Endometrial microvascular endothelial cells (primary cell): ENCODE measurements around the gene PLS3. TPM values are rescaled to one million over a fixed set of nuclear protein-coding genes. Genes with fewer than 3 reads are reported as not detected.

ENCODE experiments used
- in situ Hi-C: cut with HindIII; loops from 2 replicates; pipeline ENCODE4 v1.10.0; 2017; ENCODE audit warnings: low sequenced_read_pairs, low pct_unique_long_range_greater_than_20kb; ENCODE audit errors: inconsistent ontology term
- total RNA-seq: library from RNA; depleted of rRNA; stranded (reverse); fragments of >200 nt; gene quantifications from one replicate; pipeline ENCODE4 v1.2.3, GENCODE V29; 2015; ENCODE audit errors: inconsistent ontology term

Gene PLS3
- total RNA-seq, 1 donor from 2014 or later: 385 TPM

DNA sequence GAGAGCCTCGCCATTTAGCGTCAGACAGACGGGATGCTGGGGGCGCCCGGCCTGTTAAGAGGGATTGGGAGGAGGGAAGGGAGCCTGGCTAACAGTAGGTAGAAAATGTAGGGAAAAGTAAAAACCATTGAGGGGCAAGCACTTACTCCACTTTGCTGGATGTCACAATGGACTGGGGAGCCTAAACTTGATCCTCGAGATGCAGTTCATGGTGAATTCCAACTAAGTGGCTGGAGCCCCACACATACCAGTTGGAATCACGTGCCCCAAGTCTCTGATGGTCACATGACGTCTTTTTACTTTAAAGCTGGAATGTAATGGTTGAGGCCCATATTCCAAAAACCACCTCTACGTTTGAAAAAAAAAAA is 1.5 kb downstream of the PLS3 start:
- in situ Hi-C loops: loop anchor here (10.0 kb wide), 1 partner anchor 228 kb away; no protein-coding TSS in a partner anchor

DNA sequence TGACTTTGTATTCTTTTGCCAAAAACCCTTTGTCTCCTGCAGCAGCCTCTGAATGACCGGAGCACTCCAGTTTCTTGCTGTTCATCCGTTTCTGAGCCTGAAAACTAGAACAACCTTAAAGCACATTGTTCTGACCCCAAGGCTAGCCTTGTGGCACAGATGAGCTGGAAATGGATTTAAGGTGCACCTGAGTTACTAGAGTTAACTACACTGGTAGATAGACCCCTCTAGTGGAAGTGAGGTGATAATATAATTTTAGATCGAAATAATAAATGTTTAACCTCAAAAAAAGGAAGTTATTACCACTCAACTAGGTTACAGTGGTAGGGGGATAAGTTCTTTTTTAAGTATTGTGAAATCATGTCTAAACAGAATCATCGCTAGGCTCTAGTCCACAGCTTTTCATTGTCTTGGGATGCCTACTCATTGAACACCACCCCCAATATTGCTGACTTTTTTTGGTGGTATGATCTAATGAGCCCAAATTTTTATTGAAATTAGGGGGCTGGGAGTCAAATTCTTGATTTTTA is 2.7 kb downstream of the PLS3 start:
- in situ Hi-C loops: loop anchor here (10.0 kb wide), 1 partner anchor 229 kb away; no protein-coding TSS in a partner anchor

DNA sequence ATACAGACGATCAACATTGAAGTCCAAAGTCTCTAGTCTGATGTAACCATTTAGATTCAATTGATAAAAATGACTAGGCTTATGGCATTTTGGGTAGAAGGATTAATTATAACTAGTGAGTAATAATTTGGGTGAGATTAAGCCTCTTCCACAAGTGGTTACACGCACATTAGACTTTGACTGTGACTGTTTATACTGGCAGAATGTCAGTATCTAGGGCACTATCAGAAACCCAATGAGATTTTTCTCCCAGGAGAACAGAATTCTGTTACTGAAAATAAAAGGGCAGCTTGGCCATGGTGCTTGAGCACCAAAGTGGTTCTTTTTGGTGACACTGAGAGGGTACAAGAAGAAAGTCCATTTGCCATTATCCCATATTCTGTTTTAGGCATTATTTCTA is 3.3 kb downstream of the PLS3 start:
- in situ Hi-C loops: loop anchor here (10.0 kb wide), 1 partner anchor 229 kb away; no protein-coding TSS in a partner anchor

- in situ Hi-C loops: loop anchor here (10.0 kb wide), 1 partner anchor 231 kb away; no protein-coding TSS in a partner anchor
Observed at GRCh38 chrX:115565888-115566287, 4.9 kb downstream of the PLS3 start.

DNA sequence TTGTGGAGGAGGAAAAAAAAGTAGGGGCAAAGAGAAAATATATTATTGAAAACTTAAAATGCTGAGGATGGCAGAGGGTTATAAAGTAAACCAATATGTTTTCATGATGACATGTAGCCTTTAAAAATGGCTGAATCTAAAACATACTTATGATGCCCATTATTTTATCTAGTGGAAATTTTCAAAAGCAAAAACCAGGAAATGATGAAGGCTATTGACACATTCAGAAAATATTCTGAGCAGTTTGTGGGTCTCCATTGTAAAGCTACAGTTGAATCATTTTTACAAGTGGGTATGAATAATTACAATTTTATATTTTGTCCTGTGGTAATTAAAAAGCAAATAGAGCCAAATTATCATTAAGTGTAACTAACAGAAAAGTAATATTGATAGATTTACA is 10.7 kb downstream of the PLS3 start:
- in situ Hi-C loops: no loop called here

GRCh38 chrX:115573185-115573584 is 12.2 kb downstream of the PLS3 start:
- in situ Hi-C loops: no loop called here

- in situ Hi-C loops: no loop called here
Observed at GRCh38 chrX:115576676-115577075, 15.7 kb downstream of the PLS3 start.

- in situ Hi-C loops: no loop called here
Observed at GRCh38 chrX:115579327-115579726, 18.4 kb downstream of the PLS3 start.

DNA sequence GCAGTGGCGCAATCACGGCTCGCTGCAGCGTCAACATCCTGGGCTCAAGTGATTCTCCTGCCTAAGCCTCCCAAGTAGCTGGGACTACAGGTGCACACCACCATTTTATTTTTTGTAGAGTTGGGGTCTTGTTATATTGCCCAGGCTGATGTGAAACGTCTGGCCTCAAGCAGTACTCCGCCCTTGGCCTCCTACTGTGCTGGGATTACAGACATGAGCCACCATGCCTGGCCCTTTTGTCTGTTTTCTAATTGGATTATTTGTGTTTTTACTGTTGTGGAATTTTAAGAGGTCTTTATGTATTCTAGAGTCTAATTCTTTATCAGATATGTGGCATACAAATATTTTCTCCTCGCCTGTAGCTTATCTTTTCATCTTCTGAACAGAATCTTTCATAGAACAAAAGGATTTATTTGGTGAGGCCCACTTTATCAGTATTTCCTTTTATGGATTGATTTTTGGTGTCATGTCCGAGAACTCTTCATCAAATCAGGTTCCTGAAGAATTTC is 18.9 kb downstream of the PLS3 start:
- in situ Hi-C loops: no loop called here

DNA sequence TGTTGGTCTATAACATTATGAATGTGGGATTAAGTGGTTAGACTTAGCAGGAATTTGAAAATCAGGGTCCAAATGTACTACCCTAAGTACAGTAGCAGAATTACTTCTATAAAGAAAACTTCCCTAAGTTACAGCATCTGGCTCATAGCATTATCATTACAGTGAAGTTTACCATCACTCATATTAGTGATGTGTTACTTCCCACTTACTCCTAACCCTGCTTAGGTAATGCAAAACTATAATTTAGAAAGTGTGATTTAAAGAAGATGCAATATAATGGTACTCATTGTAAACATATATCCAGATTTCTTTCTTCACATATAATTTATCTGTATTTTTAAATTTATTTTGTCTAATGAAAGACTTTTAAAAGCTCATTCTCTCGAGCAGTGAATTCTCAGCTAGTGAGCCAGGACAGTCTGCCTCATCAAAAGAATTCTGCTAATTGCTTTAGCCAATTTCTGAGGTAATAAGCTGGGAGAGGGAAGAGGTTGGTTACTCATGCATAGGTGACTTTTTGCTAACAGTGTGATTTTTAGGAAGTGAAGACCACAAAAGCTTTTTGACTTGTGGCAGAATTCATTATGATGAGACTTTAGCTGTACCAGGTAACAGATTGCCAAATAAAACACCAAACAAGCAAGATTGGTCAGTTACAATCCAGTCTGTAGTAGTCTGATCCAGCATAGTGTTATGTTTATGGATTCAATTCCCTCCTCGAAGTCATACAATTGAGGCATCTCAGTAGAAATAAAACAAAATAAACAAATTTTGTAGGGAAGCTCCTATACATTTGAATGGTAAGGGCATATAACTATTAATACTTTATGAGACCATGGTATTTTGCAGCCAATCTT is 21.0 kb downstream of the PLS3 start:
- in situ Hi-C loops: no loop called here

DNA sequence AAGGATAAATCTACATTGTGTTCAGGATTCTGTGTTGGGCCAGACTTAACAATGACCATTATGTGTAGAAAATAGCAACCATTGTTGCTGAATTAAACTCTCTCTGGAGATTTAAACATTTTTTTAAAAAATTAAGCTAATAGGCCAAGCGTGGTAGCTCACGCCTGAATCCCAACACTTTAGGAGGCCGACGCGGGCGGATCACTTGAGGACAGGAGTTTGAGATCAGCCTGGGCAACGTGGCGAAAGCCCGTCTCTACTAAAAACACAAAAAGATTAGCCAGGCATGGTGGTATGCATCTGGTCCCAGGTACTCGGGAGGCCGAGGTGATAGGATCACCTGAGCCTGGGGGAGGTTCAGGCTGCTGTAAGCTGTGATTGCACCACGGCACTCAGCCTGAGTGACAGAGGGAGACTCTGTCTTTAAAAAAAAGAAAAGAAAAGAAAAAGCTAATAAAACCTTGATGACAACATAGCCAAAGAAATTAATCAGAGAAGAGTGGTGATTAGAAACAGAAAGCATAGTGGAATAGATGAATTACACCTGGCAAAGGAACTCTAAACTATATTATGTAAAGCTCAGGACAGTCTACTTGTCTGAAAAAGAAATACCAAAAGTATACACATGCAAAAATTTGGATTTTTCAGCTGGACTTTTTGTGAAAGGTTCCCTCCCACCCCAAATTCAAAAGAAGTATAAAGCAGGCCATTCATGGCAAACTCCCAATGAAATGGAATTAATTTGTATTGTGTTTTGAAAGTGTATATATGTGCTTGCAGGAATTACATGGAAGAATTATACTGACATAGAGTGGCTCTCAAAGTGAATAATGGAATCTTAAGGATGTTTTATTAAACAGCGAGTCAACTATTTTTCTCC is 21.9 kb downstream of the PLS3 start:
- in situ Hi-C loops: no loop called here

DNA sequence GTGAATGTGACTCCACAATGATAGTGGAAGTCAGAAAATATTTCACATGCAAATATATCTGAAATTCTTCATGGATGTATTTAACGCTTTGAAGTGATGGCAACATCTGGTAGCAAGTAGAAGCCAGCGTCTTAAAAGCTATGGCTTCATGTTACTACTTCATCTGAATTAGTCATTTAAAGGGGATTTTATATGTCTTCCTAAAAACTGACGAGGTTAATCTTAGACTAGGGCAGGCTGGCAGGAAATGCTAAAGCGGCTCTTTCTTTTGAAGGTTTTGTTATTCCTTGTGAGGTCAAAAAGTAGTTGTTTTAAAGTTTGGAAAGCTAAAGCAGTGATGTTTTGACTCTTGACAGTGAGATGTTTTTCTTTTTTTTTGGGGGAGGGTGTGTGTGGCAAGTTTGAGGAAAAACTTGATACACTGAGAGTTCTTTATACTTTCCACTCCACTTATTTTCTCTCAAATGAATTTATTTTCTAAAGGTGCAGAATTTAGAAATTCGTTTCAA is 22.6 kb downstream of the PLS3 start:
- in situ Hi-C loops: no loop called here

- in situ Hi-C loops: no loop called here
Observed at GRCh38 chrX:115584696-115585095, 23.7 kb downstream of the PLS3 start.

GRCh38 chrX:115588179-115588578 is 27.2 kb downstream of the PLS3 start:
- in situ Hi-C loops: no loop called here

DNA sequence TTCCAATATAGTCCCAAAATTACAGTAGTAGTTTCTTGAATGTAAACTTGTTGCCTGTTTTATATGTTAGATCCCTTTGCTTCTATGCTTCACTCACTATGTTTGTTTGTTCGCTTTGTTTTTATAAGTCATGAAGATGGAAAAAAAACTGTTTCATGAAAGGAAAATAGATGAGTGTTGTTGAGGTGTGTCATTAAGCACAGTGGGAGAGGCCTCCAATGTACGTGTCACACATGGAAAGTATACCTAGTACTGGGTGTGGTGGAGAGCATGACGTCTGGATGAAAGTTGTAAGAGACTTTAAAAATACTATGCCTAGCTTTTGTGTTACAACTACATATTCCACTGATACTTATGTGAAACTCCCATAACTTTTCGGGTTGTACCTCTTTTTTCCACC is 28.4 kb downstream of the PLS3 start:
- in situ Hi-C loops: no loop called here

- in situ Hi-C loops: no loop called here
Observed at GRCh38 chrX:115591420-115591819, 30.4 kb downstream of the PLS3 start.

DNA sequence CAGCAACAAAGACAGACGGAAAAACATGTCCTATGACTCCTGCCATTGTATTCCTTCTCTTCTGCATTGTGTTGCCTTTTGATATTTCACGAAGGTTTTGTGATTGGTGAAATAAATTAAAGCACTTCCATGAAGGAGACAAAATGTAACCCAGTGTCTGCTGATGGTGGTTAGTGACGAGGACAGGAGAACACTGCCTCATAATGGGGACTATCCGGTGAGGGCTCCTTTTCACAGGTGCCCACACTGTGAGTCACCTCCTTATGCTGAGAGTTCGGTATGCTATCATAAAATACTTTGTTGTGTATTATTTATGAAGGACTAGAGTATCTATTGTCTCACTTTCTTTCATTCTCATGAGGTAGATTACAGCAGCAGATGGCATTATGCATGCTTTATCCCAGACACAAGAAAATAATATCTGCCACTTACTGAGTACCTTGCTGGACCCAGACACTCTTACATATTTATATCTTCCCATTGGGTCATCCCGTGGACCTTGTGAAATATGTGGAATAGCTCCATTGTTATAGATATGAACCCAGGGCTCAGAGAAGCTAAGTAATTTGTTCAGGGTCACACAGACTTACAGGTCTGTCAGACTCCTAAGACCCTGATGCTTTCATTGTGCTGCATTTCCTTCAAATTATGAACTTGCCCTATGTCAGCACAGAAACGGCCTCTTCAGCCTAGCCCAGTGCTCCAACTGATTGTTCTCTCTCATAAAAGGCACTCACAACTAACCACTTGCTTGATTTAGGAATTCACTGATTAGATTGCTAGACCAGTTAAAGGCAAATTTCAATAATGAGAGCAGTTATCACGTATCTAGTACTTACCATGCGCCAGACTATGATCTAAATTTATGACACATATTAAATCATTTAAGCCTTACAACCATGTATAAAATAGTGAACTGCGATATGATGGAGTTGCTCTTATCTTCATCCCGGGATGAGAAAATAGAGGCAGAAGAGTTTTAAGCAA is 31.2 kb downstream of the PLS3 start:
- in situ Hi-C loops: no loop called here
